Osteoblast (primary cell): Measurements from ENCODE around the gene AQP1. TPM values are rescaled to one million over a fixed set of nuclear protein-coding genes. Genes with fewer than 3 reads are reported as not detected.
A peak's percentile ranks its signal among the peaks of the same experiment; 100 is the strongest.

Experiments used
- DNase-seq: peaks from one replicate; pipeline ENCODE4 v3.0.0; 2011; ENCODE audit warnings: low spot score, mixed read lengths; ENCODE audit not compliant: insufficient read length; ENCODE audit errors: missing footprints
- H2AFZ ChIP-seq: 2 replicates; pipeline ENCODE4 v1.6.0; 2011; ENCODE audit warnings: mild to moderate bottlenecking, low read length
- H3K27ac ChIP-seq: 2 replicates; pipeline ENCODE4 v1.5.1; 2011; ENCODE audit warnings: mild to moderate bottlenecking, low read depth, low read length, moderate library complexity
- H3K27me3 ChIP-seq: 2 replicates; pipeline ENCODE4 v1.6.0; 2012; ENCODE audit warnings: mild to moderate bottlenecking, control low read depth, inconsistent platforms, low read length, moderate library complexity; ENCODE audit not compliant: insufficient read depth
- H3K36me3 ChIP-seq: 2 replicates; pipeline ENCODE4 v1.5.1; 2011; ENCODE audit warnings: mild to moderate bottlenecking, low read length, control low read depth, moderate library complexity; ENCODE audit not compliant: insufficient read depth
- H3K4me1 ChIP-seq: 2 replicates; pipeline ENCODE4 v1.5.1; 2011; ENCODE audit warnings: mild to moderate bottlenecking, low read length, control low read depth, moderate library complexity; ENCODE audit not compliant: insufficient read depth
- H3K4me2 ChIP-seq: 2 replicates; pipeline ENCODE4 v1.6.0; 2011; ENCODE audit warnings: mild to moderate bottlenecking, low read length; ENCODE audit not compliant: insufficient read depth
- H3K4me3 ChIP-seq: fragments of 200-600 bp; sonication (generic); 3 replicates; pipeline ENCODE4 v1.5.1; 2012; ENCODE audit warnings: mild to moderate bottlenecking, low read length, inconsistent platforms; ENCODE audit not compliant: insufficient read depth
- H3K79me2 ChIP-seq: 2 replicates; pipeline ENCODE4 v1.6.0; 2012; ENCODE audit warnings: mild to moderate bottlenecking, low read length, control low read depth, inconsistent platforms; ENCODE audit not compliant: insufficient read depth
- H3K9me3 ChIP-seq: 2 replicates; pipeline ENCODE4 v1.5.1; 2011; ENCODE audit warnings: low read depth, low read length, control low read depth
- H4K20me1 ChIP-seq: 2 replicates; pipeline ENCODE4 v1.6.0; 2012; ENCODE audit warnings: mild to moderate bottlenecking, low read length, control low read depth; ENCODE audit not compliant: insufficient read depth
- CTCF ChIP-seq: IDR thresholded peaks from 2 replicates; pipeline ENCODE4 v1.5.1; 2011; ENCODE audit warnings: mild to moderate bottlenecking, low read depth, low read length, moderate library complexity; ENCODE audit errors: extremely low read depth
- total RNA-seq: library from RNA; depleted of rRNA; stranded (reverse); fragments of >200 nt; gene quantifications from 2 replicates; pipeline ENCODE4 v1.2.3, GENCODE V29; 2012

AQP1 gene
- total RNA-seq, 1 donor: 0.72 TPM

GRCh38 chr7:30936650-30937245, 25.1 kb downstream of the AQP1 start:
- no peak for TF ChIP-seq CTCF
- Histone ChIP-seq H3K27ac (no peak overlapping the region), H3K4me2 (no peak overlapping the region), H3K9me3 (no peaks in the 10 kb centered on the region), H3K4me3 (no peak overlapping the region), H4K20me1 (no peaks in the 10 kb centered on the region), H2AFZ (no peak overlapping the region), H3K4me1 (no peaks in the 10 kb centered on the region), H3K27me3 (peaks cover 50% of the 10 kb centered on the region), H3K79me2 (no peaks in the 10 kb centered on the region), H3K36me3 (no peaks in the 10 kb centered on the region)
- DNase-seq: peak; percentile 46

GRCh38 chr7:30937416-30937815, 25.8 kb downstream of the AQP1 start:
- no peak for TF ChIP-seq CTCF

GRCh38 chr7:30938435-30939316, 27.0 kb downstream of the AQP1 start:
- H3K27me3 ChIP-seq: peaks cover 47% of the 10 kb centered on the region
- no peaks in the 10 kb centered on the region for H3K4me1 ChIP-seq
- no peaks in the 10 kb centered on the region for H3K79me2 ChIP-seq
- peak; percentile 91 for TF ChIP-seq CTCF
- no peak overlapping the region for H3K4me2 ChIP-seq
- DNase-seq: peak; percentile 86
- no peaks in the 10 kb centered on the region for H3K36me3 ChIP-seq
- H3K9me3 ChIP-seq: no peaks in the 10 kb centered on the region
- no peaks in the 10 kb centered on the region for H4K20me1 ChIP-seq
- H3K4me3 ChIP-seq: no peak overlapping the region
- H3K27ac ChIP-seq: no peak overlapping the region
- no peak overlapping the region for H2AFZ ChIP-seq

More at GRCh38 chr7:30937416-30937815, 25.8 kb downstream of the AQP1 start:
- Histone ChIP-seq H3K4me3 (no peak overlapping the region), H3K4me1 (no peaks in the 10 kb centered on the region), H2AFZ (no peak overlapping the region), H3K36me3 (no peaks in the 10 kb centered on the region), H3K79me2 (no peaks in the 10 kb centered on the region), H3K4me2 (no peak overlapping the region), H3K9me3 (no peaks in the 10 kb centered on the region), H3K27ac (no peak overlapping the region), H4K20me1 (no peaks in the 10 kb centered on the region), H3K27me3 (peaks cover 48% of the 10 kb centered on the region)
- peak; percentile 58 for DNase-seq

- no peak for TF ChIP-seq CTCF
These were observed 30.1 kb downstream of the AQP1 start for GRCh38 chr7:30941582-30942323.

More at GRCh38 chr7:30941582-30942323, 30.1 kb downstream of the AQP1 start:
- Histone ChIP-seq H3K4me1 (no peaks in the 10 kb centered on the region), H3K4me2 (no peak overlapping the region), H4K20me1 (no peaks in the 10 kb centered on the region), H3K27me3 (peaks cover 44% of the 10 kb centered on the region), H3K36me3 (no peaks in the 10 kb centered on the region), H3K9me3 (peaks cover 3% of the 10 kb centered on the region), H3K27ac (no peak overlapping the region), H2AFZ (no peak overlapping the region), H3K4me3 (no peak overlapping the region), H3K79me2 (no peaks in the 10 kb centered on the region)
- peak; percentile 45 for DNase-seq
